ENCODE data around the gene AP2A2.

The AP2A2 gene

GRCh38 chr11:1032310-1032891 lies 106.7 kb downstream of the AP2A2 start:
- no peak for DNase-seq (ENCODE audit: low read depth)
- H3K4me3 ChIP-seq (ENCODE audit: low read depth, low read length): no peak overlapping the region

GRCh38 chr11:1033016-1033798 lies 107.5 kb downstream of the AP2A2 start:
- H3K4me3 ChIP-seq (ENCODE audit: low read depth, low read length): no peak overlapping the region
- DNase-seq (ENCODE audit: low read depth): no peak

GRCh38 chr11:1034001-1034400 lies 108.3 kb downstream of the AP2A2 start:
- no peak overlapping the region for H3K4me3 ChIP-seq (ENCODE audit: low read depth, low read length)
- DNase-seq (ENCODE audit: low read depth): no peak

GRCh38 chr11:1034456-1035295 lies 109.0 kb downstream of the AP2A2 start:
- H3K4me3 ChIP-seq (ENCODE audit: low read depth, low read length): no peak overlapping the region
- no peak for DNase-seq (ENCODE audit: low read depth)

GRCh38 chr11:1035577-1036283 lies 110.1 kb downstream of the AP2A2 start:
- no peak overlapping the region for H3K4me3 ChIP-seq (ENCODE audit: low read depth, low read length)
- DNase-seq (ENCODE audit: low read depth): no peak

- no peak within 1 kb of the TSS for H3K4me3 ChIP-seq (ENCODE audit: low read depth, low read length)
- no peak for DNase-seq (ENCODE audit: low read depth)
Observed at GRCh38 chr11:1036303-1036923, 110.7 kb downstream of the AP2A2 start, which contains the start of gene MUC6. Gene MUC6, minus strand, starts transcription at chr11:1036718. Its CDS starts 63 bp downstream, at chr11:1036655.

GRCh38 chr11:1036931-1037330 lies 111.3 kb downstream of the AP2A2 start:
- H3K4me3 ChIP-seq (ENCODE audit: low read depth, low read length): no peak overlapping the region
- DNase-seq (ENCODE audit: low read depth): no peak

- DNase-seq (ENCODE audit: low read depth): no peak
- no peak overlapping the region for H3K4me3 ChIP-seq (ENCODE audit: low read depth, low read length)
Observed at GRCh38 chr11:1037506-1038055, 111.9 kb downstream of the AP2A2 start.

- no peak overlapping the region for H3K4me3 ChIP-seq (ENCODE audit: low read depth, low read length)
- DNase-seq (ENCODE audit: low read depth): no peak
Observed at GRCh38 chr11:1038361-1038760, 112.7 kb downstream of the AP2A2 start.

- H3K4me3 ChIP-seq (ENCODE audit: low read depth, low read length): no peak overlapping the region
- no peak for DNase-seq (ENCODE audit: low read depth)
Observed at GRCh38 chr11:1038921-1039320, 113.3 kb downstream of the AP2A2 start.

GRCh38 chr11:1039481-1040427 lies 114.1 kb downstream of the AP2A2 start:
- DNase-seq (ENCODE audit: low read depth): no peak
- H3K4me3 ChIP-seq (ENCODE audit: low read depth, low read length): no peak overlapping the region

GRCh38 chr11:1040428-1041148 lies 114.9 kb downstream of the AP2A2 start:
- no peak for DNase-seq (ENCODE audit: low read depth)
- H3K4me3 ChIP-seq (ENCODE audit: low read depth, low read length): no peak overlapping the region

- H3K4me3 ChIP-seq (ENCODE audit: low read depth, low read length): no peak overlapping the region
- no peak for DNase-seq (ENCODE audit: low read depth)
Observed at GRCh38 chr11:1041149-1041467, 115.4 kb downstream of the AP2A2 start.

- no peak for DNase-seq (ENCODE audit: low read depth)
- H3K4me3 ChIP-seq (ENCODE audit: low read depth, low read length): no peak overlapping the region
Observed at GRCh38 chr11:1041471-1041870, 115.8 kb downstream of the AP2A2 start.

GRCh38 chr11:1041936-1042608 lies 116.4 kb downstream of the AP2A2 start:
- H3K4me3 ChIP-seq (ENCODE audit: low read depth, low read length): no peak overlapping the region
- no peak for DNase-seq (ENCODE audit: low read depth)

GRCh38 chr11:1042626-1043562 lies 117.2 kb downstream of the AP2A2 start:
- H3K4me3 ChIP-seq (ENCODE audit: low read depth, low read length): no peak overlapping the region
- DNase-seq (ENCODE audit: low read depth): no peak

Measured in skeletal muscle cell (primary cell).